Ectodermal cell (in vitro differentiated cells): ENCODE results near the gene MYADM.
A peak's percentile ranks its signal among the peaks of the same experiment; 100 is the strongest.

Source experiments
- H3K27ac ChIP-seq: 2 replicates; pipeline ENCODE4 v1.7.0; 2013; ENCODE audit warnings: mild to moderate bottlenecking, low read depth, low read length; ENCODE audit not compliant: insufficient read depth, poor library complexity, severe bottlenecking
- H3K27me3 ChIP-seq: 2 replicates; pipeline ENCODE4 v1.7.0; 2013; ENCODE audit warnings: mild to moderate bottlenecking, low read length; ENCODE audit not compliant: insufficient read depth, control insufficient read depth, poor library complexity, severe bottlenecking
- H3K36me3 ChIP-seq: one replicate; pipeline ENCODE4 v1.7.0; 2013; ENCODE audit warnings: low read length; ENCODE audit not compliant: control insufficient read depth, insufficient read depth
- H3K4me1 ChIP-seq: one replicate; pipeline ENCODE4 v1.7.0; 2013; ENCODE audit warnings: low read length; ENCODE audit not compliant: control insufficient read depth, insufficient read depth
- H3K4me3 ChIP-seq: 2 replicates; pipeline ENCODE4 v1.7.0; 2013; ENCODE audit warnings: low read depth, low read length, control low read depth; ENCODE audit not compliant: insufficient read depth
- H3K9me3 ChIP-seq: 2 replicates; pipeline ENCODE4 v1.7.0; 2013; ENCODE audit warnings: mild to moderate bottlenecking, low read length, moderate library complexity; ENCODE audit not compliant: control insufficient read depth
- WGBS, 2 experiments: methylation state at CpG; one replicate each; pipeline ENCODE4 v1.1.7; 2013; ENCODE audit warnings: missing lambda C conversion rate in 2 of 2; 5-methylcytosine and 5-hydroxymethylcytosine counted together

Gene MYADM

GRCh38 chr19:53876651-53877224 is 9.1 kb downstream of the MYADM start:
- H3K4me3 ChIP-seq = no peak overlapping the region
- no peak overlapping the region for H3K27ac ChIP-seq
- H3K27me3 ChIP-seq = peaks cover 9% of the 10 kb centered on the region
- H3K9me3 ChIP-seq = no peaks in the 10 kb centered on the region
- WGBS, 2 experiments = 85 to 89% methylated on average over 5 of the region's 6 CpGs
- peaks cover 9% of the 10 kb centered on the region for H3K4me1 ChIP-seq
- H3K36me3 ChIP-seq = peaks cover 7% of the 10 kb centered on the region

DNA sequence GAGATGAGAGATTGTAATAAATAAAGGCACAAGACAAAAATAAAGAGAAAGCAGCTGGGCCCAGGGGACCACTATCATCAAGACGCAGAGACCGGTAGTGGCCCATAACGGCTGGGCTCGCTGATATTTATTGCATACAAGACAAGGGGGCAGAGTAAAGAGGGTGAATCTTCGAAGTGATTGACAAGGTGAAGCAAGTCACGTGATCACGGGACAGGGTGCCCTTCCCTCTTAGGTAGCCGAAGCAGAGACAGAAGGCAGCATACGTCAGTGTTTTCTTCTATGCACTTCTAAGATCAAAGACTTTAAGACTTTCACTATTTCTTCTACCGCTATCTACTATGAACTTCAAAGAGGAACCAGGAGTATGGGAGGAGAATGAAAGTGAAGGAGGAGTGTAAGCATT is 9.7 kb downstream of the MYADM start:
- H3K9me3 ChIP-seq = no peaks in the 10 kb centered on the region
- H3K36me3 ChIP-seq = peaks cover 7% of the 10 kb centered on the region
- H3K27me3 ChIP-seq = peaks cover 13% of the 10 kb centered on the region
- WGBS, 2 experiments = 88 to 91% methylated on average over 9 to 10 of the region's 10 CpGs
- no peak overlapping the region for H3K4me3 ChIP-seq
- peaks cover 9% of the 10 kb centered on the region for H3K4me1 ChIP-seq
- H3K27ac ChIP-seq = no peak overlapping the region

GRCh38 chr19:53878776-53879139 is 11.1 kb downstream of the MYADM start:
- Histone ChIP-seq H3K27me3 (peaks cover 27% of the 10 kb centered on the region), H3K4me3 (peak overlapping the region; percentile 57), H3K4me1 (peaks cover 18% of the 10 kb centered on the region), H3K36me3 (peaks cover 2% of the 10 kb centered on the region), H3K27ac (no peak overlapping the region), H3K9me3 (no peaks in the 10 kb centered on the region)
- WGBS, 2 experiments = 70 to 72% methylated on average over 12 of the region's 12 CpGs

GRCh38 chr19:53879140-53880081 is 11.7 kb downstream of the MYADM start:
- Histone ChIP-seq H3K27me3 (peaks cover 33% of the 10 kb centered on the region), H3K4me3 (peak overlapping the region; percentile 57), H3K9me3 (no peaks in the 10 kb centered on the region), H3K27ac (no peak overlapping the region), H3K36me3 (no peaks in the 10 kb centered on the region), H3K4me1 (peaks cover 24% of the 10 kb centered on the region)
- WGBS, 2 experiments = 3 to 5% methylated on average over 51 of the region's 51 CpGs

- no peak overlapping the region for H3K27ac ChIP-seq
- 30 to 31% methylated on average over 6 of the region's 6 CpGs for WGBS, 2 experiments
- H3K9me3 ChIP-seq = no peaks in the 10 kb centered on the region
- H3K4me3 ChIP-seq = no peak overlapping the region
- no peaks in the 10 kb centered on the region for H3K36me3 ChIP-seq
- peaks cover 25% of the 10 kb centered on the region for H3K4me1 ChIP-seq
- peaks cover 39% of the 10 kb centered on the region for H3K27me3 ChIP-seq
Observed at GRCh38 chr19:53880711-53881481, 13.2 kb downstream of the MYADM start.

DNA sequence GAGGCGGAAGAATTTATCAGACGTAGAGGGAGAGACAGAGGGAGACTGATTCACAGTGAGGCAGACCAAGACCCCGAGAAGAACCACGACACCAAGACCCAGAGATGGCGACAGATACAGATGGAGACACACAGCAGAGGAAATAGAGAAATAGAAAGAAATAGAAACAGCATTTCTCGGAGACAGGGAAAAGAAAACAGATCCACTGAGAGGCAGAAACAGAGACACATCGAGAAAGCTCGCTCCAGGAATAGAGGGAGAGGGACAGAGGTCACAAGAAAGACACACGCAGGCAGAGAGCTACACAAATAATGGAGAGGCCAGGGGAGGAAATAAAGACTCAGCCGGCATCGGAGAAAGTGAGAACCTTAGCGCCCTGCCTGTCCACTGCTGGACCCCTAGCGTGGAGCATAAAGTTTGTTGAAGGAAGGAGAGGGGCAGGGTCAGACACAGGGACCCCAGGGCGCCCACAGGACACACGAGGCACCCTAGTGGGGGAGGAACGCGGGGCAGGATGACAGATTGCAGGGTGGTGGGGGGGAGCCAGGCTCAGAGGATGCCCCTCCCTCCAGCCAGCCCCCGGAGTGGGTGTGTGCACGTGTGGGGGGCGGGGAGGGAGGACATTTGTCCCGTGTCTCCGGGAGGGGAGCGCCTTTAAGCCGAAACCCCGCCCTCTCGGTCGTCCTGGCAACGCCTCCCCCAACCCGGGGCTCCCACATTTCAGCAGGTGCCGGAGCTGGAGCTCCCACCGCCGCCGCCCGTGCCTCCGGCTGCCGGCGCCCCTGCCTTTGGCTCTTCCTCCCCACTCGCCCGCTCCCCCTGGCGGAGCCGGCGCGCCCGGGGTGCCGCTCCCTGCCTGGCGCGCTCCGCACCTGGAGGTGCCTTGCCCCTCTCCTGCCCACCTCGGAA is 14.1 kb downstream of the MYADM start, which contains the start of gene PRKCG:
Gene PRKCG (plus strand): TSS at position 716 of the 909 bp plus-strand sequence. CDS start 298 bp downstream, outside the sequence.
- peaks cover 25% of the 10 kb centered on the region for H3K4me1 ChIP-seq
- H3K9me3 ChIP-seq = no peaks in the 10 kb centered on the region
- WGBS, 2 experiments = 1 to 2% methylated on average over 49 of the region's 49 CpGs
- H3K4me3 ChIP-seq = peak within 1 kb of the TSS; percentile 48
- H3K27ac ChIP-seq = no peak within 1 kb of the TSS
- H3K27me3 ChIP-seq = peaks cover 39% of the 10 kb centered on the region
- H3K36me3 ChIP-seq = no peaks in the 10 kb centered on the region

GRCh38 chr19:53882391-53883050 is 14.8 kb downstream of the MYADM start:
- Histone ChIP-seq H3K9me3 (no peaks in the 10 kb centered on the region), H3K4me1 (peaks cover 25% of the 10 kb centered on the region), H3K36me3 (no peaks in the 10 kb centered on the region), H3K4me3 (peak overlapping the region; percentile 48), H3K27ac (no peak overlapping the region), H3K27me3 (peaks cover 39% of the 10 kb centered on the region)
- WGBS, 2 experiments = 5 to 7% methylated on average over 18 of the region's 18 CpGs

GRCh38 chr19:53883231-53883661 is 15.6 kb downstream of the MYADM start:
- Histone ChIP-seq H3K27me3 (peaks cover 39% of the 10 kb centered on the region), H3K9me3 (no peaks in the 10 kb centered on the region), H3K4me1 (peaks cover 27% of the 10 kb centered on the region), H3K27ac (no peak overlapping the region), H3K36me3 (no peaks in the 10 kb centered on the region), H3K4me3 (peak overlapping the region; percentile 48)
- 2% methylated on average over 19 of the region's 19 CpGs for WGBS, 2 experiments

- Histone ChIP-seq H3K9me3 (no peaks in the 10 kb centered on the region), H3K27me3 (peaks cover 39% of the 10 kb centered on the region), H3K27ac (no peak overlapping the region), H3K4me1 (peaks cover 27% of the 10 kb centered on the region), H3K36me3 (no peaks in the 10 kb centered on the region), H3K4me3 (peak overlapping the region; percentile 48)
- WGBS, 2 experiments = 56 to 57% methylated on average over 11 of the region's 11 CpGs
Observed at GRCh38 chr19:53883741-53884140, 16.1 kb downstream of the MYADM start.
